HepG2 (cell line): ENCODE results near the gene HSPA1L. TPM values are rescaled to one million over a fixed set of nuclear protein-coding genes. Genes with fewer than 3 reads are reported as not detected.
A peak's percentile ranks its signal among the peaks of the same experiment; 100 is the strongest.

Experiments
- ELF1 ChIP-seq: sonication (generic); formaldehyde crosslinking; IDR thresholded peaks from 2 replicates; pipeline ENCODE4 v1.4.0; 2020; ENCODE audit warnings: missing genetic modification reagents
- GABPB1 ChIP-seq: IDR thresholded peaks from 2 replicates; pipeline ENCODE4 v1.6.1; 2016; ENCODE audit warnings: mild to moderate bottlenecking, missing genetic modification reagents, moderate library complexity, missing compliant biosample characterization
- MIER3 ChIP-seq: IDR thresholded peaks from 2 replicates; pipeline ENCODE4 v1.6.1; 2016; ENCODE audit warnings: missing compliant biosample characterization, borderline replicate concordance
- PITX1 ChIP-seq: sonication (generic); formaldehyde crosslinking; IDR thresholded peaks from 2 replicates; pipeline ENCODE4 v1.5.1; 2020; ENCODE audit warnings: mild to moderate bottlenecking, missing genetic modification reagents
- SRY ChIP-seq: sonication (generic); formaldehyde crosslinking; IDR thresholded peaks from 2 replicates; pipeline ENCODE4 v1.8.0; 2022; ENCODE audit warnings: mild to moderate bottlenecking, missing genetic modification reagents
- ZNF441 ChIP-seq: sonication (generic); formaldehyde crosslinking; IDR thresholded peaks from 2 replicates; pipeline ENCODE4 v1.7.0; 2021; ENCODE audit warnings: missing genetic modification reagents, borderline replicate concordance
- ZNF652 ChIP-seq: IDR thresholded peaks from 2 replicates; pipeline ENCODE4 v1.6.1; 2016; ENCODE audit warnings: low read depth, borderline replicate concordance
- ZNF891 ChIP-seq: sonication (generic); formaldehyde crosslinking; IDR thresholded peaks from 2 replicates; pipeline ENCODE4 v1.5.0; 2020; ENCODE audit warnings: mild to moderate bottlenecking, missing genetic modification reagents
- polyA plus RNA-seq, 8 experiments: library from polyadenylated mRNA; depleted of rRNA in 3 of 8; stranded (reverse) in 7 of 8; unstranded in 1 of 8; fragments of >200 nt; fragmentation: Illumina TruSeq in 4 of 8; extraction: Trizol in 4 of 8; gene quantifications; 2 replicates each; pipeline versions ENCODE4 v1.2.1 to v1.2.3, GENCODE V29; 2011 to 2016; ENCODE audit warnings: low read depth in 4 of 8, missing spikeins in 1 of 8, mixed read lengths in 1 of 8; ENCODE audit not compliant: insufficient read depth in 1 of 8
- total RNA-seq, 5 experiments: library from RNA; depleted of rRNA; stranded (reverse); fragments of >200 nt; fragmentation: Illumina TruSeq; extraction: Trizol; gene quantifications; 2 replicates each; pipeline ENCODE4 v1.2.3, GENCODE V29; 2016; ENCODE audit warnings: low read depth in 1 of 5
- TF ChIP-seq, protein P1 (sequence below): sonication (generic); formaldehyde crosslinking; IDR thresholded peaks from 2 replicates; pipeline ENCODE4 v1.4.0; 2020; ENCODE audit warnings: missing genetic modification reagents
- TF ChIP-seq, protein P2 (sequence below): sonication (generic); formaldehyde crosslinking; IDR thresholded peaks from 2 replicates; pipeline ENCODE4 v1.4.0; 2020; ENCODE audit warnings: missing genetic modification reagents
- TF ChIP-seq, protein P3 (sequence below): sonication (generic); formaldehyde crosslinking; IDR thresholded peaks from 2 replicates; pipeline ENCODE4 v1.4.0; 2020; ENCODE audit warnings: missing genetic modification reagents
- TF ChIP-seq, protein P4 (sequence below): sonication (generic); formaldehyde crosslinking; IDR thresholded peaks from 2 replicates; pipeline ENCODE4 v1.8.1; 2022; ENCODE audit warnings: mild to moderate bottlenecking, missing genetic modification reagents
- TF ChIP-seq, protein P5 (sequence below): sonication (generic); formaldehyde crosslinking; IDR thresholded peaks from 2 replicates; pipeline ENCODE4 v1.4.0; 2020; ENCODE audit warnings: missing genetic modification reagents, borderline replicate concordance
- TF ChIP-seq, protein P6 (sequence below): sonication (generic); formaldehyde crosslinking; IDR thresholded peaks from 2 replicates; pipeline ENCODE4 v1.4.0; 2020; ENCODE audit warnings: mild to moderate bottlenecking, missing genetic modification reagents, borderline replicate concordance

HSPA1L gene
- total and polyA plus RNA-seq, 2 of the 13 experiments (the other 11 are each of a cell fraction or from before 2014, with no cell fraction given): 0.55 to 1.0 TPM

- TF ChIP-seq ZNF441 (CRISPR knock-in tag): 0 out of 2 replicates have a peak, but pooled peaks have one; percentile 66
- TF ChIP-seq, protein P1, sequence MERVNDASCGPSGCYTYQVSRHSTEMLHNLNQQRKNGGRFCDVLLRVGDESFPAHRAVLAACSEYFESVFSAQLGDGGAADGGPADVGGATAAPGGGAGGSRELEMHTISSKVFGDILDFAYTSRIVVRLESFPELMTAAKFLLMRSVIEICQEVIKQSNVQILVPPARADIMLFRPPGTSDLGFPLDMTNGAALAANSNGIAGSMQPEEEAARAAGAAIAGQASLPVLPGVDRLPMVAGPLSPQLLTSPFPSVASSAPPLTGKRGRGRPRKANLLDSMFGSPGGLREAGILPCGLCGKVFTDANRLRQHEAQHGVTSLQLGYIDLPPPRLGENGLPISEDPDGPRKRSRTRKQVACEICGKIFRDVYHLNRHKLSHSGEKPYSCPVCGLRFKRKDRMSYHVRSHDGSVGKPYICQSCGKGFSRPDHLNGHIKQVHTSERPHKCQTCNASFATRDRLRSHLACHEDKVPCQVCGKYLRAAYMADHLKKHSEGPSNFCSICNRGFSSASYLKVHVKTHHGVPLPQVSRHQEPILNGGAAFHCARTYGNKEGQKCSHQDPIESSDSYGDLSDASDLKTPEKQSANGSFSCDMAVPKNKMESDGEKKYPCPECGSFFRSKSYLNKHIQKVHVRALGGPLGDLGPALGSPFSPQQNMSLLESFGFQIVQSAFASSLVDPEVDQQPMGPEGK (CRISPR knock-in tag): peak; percentile 67
- peak; percentile 90; the same call in 1 of the 2 replicates for TF ChIP-seq SRY (CRISPR knock-in tag)
- peak; percentile 51; the same call in 1 of the 2 replicates for TF ChIP-seq MIER3 (CRISPR knock-in tag)
- TF ChIP-seq GABPB1 (CRISPR knock-in tag): peak; percentile 76
- TF ChIP-seq, protein P2, sequence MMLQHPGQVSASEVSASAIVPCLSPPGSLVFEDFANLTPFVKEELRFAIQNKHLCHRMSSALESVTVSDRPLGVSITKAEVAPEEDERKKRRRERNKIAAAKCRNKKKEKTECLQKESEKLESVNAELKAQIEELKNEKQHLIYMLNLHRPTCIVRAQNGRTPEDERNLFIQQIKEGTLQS (CRISPR knock-in tag): peak; percentile 73; the same call in 1 of the 2 replicates
- TF ChIP-seq, protein P3, sequence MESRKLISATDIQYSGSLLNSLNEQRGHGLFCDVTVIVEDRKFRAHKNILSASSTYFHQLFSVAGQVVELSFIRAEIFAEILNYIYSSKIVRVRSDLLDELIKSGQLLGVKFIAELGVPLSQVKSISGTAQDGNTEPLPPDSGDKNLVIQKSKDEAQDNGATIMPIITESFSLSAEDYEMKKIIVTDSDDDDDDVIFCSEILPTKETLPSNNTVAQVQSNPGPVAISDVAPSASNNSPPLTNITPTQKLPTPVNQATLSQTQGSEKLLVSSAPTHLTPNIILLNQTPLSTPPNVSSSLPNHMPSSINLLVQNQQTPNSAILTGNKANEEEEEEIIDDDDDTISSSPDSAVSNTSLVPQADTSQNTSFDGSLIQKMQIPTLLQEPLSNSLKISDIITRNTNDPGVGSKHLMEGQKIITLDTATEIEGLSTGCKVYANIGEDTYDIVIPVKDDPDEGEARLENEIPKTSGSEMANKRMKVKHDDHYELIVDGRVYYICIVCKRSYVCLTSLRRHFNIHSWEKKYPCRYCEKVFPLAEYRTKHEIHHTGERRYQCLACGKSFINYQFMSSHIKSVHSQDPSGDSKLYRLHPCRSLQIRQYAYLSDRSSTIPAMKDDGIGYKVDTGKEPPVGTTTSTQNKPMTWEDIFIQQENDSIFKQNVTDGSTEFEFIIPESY (CRISPR knock-in tag): no peak
- TF ChIP-seq, protein P4, sequence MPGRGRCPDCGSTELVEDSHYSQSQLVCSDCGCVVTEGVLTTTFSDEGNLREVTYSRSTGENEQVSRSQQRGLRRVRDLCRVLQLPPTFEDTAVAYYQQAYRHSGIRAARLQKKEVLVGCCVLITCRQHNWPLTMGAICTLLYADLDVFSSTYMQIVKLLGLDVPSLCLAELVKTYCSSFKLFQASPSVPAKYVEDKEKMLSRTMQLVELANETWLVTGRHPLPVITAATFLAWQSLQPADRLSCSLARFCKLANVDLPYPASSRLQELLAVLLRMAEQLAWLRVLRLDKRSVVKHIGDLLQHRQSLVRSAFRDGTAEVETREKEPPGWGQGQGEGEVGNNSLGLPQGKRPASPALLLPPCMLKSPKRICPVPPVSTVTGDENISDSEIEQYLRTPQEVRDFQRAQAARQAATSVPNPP (CRISPR knock-in tag): 0 out of 2 replicates have a peak, but pooled peaks have one; percentile 43
- TF ChIP-seq, protein P5, sequence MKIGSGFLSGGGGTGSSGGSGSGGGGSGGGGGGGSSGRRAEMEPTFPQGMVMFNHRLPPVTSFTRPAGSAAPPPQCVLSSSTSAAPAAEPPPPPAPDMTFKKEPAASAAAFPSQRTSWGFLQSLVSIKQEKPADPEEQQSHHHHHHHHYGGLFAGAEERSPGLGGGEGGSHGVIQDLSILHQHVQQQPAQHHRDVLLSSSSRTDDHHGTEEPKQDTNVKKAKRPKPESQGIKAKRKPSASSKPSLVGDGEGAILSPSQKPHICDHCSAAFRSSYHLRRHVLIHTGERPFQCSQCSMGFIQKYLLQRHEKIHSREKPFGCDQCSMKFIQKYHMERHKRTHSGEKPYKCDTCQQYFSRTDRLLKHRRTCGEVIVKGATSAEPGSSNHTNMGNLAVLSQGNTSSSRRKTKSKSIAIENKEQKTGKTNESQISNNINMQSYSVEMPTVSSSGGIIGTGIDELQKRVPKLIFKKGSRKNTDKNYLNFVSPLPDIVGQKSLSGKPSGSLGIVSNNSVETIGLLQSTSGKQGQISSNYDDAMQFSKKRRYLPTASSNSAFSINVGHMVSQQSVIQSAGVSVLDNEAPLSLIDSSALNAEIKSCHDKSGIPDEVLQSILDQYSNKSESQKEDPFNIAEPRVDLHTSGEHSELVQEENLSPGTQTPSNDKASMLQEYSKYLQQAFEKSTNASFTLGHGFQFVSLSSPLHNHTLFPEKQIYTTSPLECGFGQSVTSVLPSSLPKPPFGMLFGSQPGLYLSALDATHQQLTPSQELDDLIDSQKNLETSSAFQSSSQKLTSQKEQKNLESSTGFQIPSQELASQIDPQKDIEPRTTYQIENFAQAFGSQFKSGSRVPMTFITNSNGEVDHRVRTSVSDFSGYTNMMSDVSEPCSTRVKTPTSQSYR: peak; percentile 42; the same call in 1 of the 2 replicates
- TF ChIP-seq ZNF891 (CRISPR knock-in tag): peak; percentile 97
- TF ChIP-seq PITX1 (CRISPR knock-in tag): peak; percentile 62; the same call in 1 of the 2 replicates
- no peak; the same call in 1 of the 2 replicates for TF ChIP-seq ELF1
- TF ChIP-seq, protein P6, sequence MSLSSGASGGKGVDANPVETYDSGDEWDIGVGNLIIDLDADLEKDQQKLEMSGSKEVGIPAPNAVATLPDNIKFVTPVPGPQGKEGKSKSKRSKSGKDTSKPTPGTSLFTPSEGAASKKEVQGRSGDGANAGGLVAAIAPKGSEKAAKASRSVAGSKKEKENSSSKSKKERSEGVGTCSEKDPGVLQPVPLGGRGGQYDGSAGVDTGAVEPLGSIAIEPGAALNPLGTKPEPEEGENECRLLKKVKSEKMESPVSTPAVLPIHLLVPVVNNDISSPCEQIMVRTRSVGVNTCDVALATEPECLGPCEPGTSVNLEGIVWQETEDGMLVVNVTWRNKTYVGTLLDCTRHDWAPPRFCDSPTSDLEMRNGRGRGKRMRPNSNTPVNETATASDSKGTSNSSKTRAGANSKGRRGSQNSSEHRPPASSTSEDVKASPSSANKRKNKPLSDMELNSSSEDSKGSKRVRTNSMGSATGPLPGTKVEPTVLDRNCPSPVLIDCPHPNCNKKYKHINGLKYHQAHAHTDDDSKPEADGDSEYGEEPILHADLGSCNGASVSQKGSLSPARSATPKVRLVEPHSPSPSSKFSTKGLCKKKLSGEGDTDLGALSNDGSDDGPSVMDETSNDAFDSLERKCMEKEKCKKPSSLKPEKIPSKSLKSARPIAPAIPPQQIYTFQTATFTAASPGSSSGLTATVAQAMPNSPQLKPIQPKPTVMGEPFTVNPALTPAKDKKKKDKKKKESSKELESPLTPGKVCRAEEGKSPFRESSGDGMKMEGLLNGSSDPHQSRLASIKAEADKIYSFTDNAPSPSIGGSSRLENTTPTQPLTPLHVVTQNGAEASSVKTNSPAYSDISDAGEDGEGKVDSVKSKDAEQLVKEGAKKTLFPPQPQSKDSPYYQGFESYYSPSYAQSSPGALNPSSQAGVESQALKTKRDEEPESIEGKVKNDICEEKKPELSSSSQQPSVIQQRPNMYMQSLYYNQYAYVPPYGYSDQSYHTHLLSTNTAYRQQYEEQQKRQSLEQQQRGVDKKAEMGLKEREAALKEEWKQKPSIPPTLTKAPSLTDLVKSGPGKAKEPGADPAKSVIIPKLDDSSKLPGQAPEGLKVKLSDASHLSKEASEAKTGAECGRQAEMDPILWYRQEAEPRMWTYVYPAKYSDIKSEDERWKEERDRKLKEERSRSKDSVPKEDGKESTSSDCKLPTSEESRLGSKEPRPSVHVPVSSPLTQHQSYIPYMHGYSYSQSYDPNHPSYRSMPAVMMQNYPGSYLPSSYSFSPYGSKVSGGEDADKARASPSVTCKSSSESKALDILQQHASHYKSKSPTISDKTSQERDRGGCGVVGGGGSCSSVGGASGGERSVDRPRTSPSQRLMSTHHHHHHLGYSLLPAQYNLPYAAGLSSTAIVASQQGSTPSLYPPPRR (CRISPR knock-in tag): peak; percentile 44; the same call in 1 of the 2 replicates
- no peak for TF ChIP-seq ZNF652 (CRISPR knock-in tag)
These were observed 12.4 kb upstream of the HSPA1L start, which contains the start of gene HSPA1B (continued) for GRCh38 chr6:31827286-31828079.
